Nucleus accumbens (tissue), 56 donors: ENCODE results near the gene CCDC122.
A peak's percentile ranks its signal among the peaks of the same experiment; 100 is the strongest.

Source experiments
- DNase-seq, 56 donors: peaks; one replicate each; lab custom pipeline; 2025; lab: John Stamatoyannopoulos, UW

The CCDC122 gene

DNA sequence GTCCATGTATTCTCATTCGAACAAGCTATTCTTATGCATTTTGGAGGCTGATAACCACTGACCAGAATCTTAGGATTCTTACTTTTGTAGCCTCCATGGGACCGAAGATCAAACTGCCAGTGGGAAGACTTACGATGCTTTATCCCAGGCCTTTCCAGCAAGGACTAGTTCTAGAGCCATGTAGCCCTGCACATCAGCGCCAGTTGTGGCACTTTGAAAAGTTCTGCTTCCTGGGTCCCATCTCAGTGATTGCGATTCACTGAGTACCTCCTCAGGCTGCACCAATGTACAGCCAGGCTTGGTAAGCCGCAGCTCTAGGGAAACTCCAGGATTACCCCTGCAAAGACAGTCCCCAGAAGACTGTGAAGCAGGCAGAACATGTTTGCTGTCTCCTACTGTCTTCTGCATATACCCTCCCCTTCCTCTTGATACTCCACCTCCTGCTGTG lies 73.8 kb downstream of the CCDC122 start:
- no peak for DNase-seq

DNA sequence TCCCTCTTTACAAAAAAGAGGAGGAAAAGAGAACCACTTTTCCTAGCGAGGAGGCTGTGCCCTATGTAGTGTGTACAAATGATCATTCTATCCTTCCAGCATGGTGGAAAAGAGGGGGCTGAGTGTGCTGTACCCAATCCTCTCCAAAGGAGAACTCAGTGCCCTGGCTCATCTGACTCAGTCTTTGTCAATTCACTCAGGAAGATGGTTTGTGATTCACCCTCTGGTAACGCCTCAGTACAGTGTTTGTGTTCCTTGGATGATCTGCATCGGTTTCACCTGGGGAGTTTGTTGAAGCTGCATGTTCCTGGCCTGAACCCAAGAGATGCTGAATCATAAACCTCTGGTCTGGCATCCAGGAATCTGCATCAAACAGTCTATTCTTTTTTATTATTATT lies 74.5 kb downstream of the CCDC122 start:
- DNase-seq: peak in 43 of 56 donors; percentile 10 to 76 (median 45)

DNA sequence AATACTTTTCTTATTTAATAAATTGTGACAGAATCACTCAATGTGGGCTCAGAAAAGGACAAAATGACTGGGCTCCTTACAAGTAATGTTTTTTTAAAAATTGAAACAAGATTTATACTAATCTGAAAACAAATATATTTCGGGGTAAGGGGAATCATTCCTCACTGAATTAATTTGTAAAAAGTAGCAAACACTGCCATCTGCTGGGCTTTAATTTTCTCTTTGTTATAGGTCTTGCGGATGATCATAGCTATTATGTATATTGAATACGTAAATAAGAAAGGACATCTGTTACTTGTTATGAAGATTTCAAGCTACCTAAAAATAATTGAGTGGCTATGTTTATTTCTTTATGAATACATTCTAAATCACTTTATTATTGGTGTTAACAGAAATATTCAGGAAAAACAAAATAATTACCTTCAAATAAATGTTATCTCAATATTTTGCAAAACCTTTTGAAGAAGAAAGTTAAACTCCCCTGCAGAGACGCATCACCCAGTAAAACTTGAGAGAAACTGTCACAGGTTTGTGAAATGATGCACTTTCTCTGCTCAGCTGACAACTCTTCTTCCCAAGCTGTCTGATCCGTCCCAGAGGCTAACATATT lies 75.0 kb downstream of the CCDC122 start:
- peak in 2 of 56 donors; percentile 20 to 35 for DNase-seq

- no peak for DNase-seq
Measured at GRCh38 chr13:43802511-43802910, 77.0 kb downstream of the CCDC122 start.

DNA sequence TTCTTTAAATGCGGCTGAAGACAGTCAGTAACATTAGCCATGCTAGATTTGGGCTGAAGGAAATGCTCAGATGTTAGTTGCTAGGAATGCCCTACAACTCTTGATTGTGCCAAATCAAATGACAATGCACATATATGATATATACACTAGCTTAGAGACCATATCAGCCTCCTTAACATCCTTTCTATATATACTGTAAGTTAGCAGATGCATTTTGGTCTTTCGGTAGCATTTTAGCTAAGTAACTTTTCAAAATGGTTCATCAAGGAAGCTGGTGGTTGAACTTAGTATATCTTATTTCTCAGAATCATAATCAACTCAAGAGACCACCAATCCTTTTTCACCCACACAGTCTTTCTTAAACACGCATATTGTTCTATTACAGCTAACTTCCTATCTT lies 78.7 kb downstream of the CCDC122 start:
- DNase-seq: no peak

GRCh38 chr13:43799191-43799590 lies 80.3 kb downstream of the CCDC122 start:
- no peak for DNase-seq

DNA sequence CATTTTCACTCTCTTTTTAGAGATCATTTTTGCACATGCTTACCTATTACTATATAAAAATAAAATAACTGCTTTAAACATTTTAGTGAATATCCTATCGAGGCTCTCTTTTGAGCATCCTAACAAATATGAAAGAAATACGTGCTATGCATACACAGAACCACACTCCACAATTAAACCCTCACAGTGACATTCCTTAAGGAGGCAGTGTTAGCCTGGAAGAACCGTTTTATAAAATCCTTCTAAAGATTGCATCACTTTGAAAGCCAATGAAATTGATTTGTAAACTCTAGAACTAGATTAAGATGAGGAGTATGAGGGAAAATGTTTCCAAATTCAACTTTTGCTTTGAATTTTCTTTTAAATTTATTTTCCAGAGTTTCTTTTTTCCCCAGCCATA lies 81.7 kb downstream of the CCDC122 start:
- DNase-seq: no peak

GRCh38 chr13:43797159-43797558 lies 82.4 kb downstream of the CCDC122 start:
- no peak for DNase-seq

GRCh38 chr13:43794416-43794815 lies 85.1 kb downstream of the CCDC122 start:
- no peak for DNase-seq

GRCh38 chr13:43792076-43792881 lies 87.3 kb downstream of the CCDC122 start:
- no peak for DNase-seq

GRCh38 chr13:43787997-43788396 lies 91.5 kb downstream of the CCDC122 start:
- peak in 17 of 56 donors; percentile 4 to 59 (median 20) for DNase-seq

DNA sequence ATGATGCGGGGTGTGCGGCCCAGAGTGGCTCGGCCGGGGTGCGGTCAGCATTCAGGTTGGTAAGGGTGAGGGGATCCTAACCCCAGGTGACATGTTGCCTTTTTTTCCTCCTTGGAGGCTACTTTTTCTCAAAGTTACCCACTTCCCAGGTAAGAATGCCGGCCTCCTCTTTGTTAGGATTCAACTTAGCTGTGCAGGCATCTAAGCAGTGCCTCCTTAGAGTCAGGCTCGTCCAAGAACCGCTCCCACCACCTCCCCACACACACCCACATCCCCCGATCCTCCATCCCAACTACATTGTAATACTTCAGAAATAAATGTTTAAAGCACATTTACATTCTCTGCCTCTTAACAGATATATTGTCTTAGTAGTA lies 92.0 kb downstream of the CCDC122 start:
- no peak for DNase-seq

GRCh38 chr13:43786766-43787517 lies 92.6 kb downstream of the CCDC122 start, which contains the start of gene ENOX1:
Gene ENOX1, minus strand, starts transcription at chr13:43786972.
- peak in 55 of 56 donors; percentile 44 to 96 (median 85) for DNase-seq

DNA sequence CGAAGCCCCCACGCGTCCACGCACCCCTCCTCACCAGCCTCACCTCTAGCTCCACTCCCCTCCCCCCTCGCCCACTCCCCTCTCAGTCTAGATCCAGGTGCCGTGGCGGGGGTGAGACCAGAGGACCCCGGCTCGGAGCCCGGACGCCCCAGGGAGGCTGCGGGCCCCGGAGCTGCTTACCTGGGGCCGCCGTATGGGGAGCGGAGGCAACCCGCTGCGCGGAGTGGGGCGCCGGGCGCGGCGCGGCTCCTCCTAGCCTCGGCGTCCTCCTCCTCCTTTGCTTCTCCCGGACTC lies 93.1 kb downstream of the CCDC122 start:
- DNase-seq: no peak
